ENCODE results near the gene CACNA2D3. TPM values are rescaled to one million over a fixed set of nuclear protein-coding genes. Genes with fewer than 3 reads are reported as not detected.

The CACNA2D3 gene
- total RNA-seq, 2 donors from 2014 or later = 0.97 TPM; not detected in 1

GRCh38 chr3:55064164-55064563 is 941.8 kb downstream of the CACNA2D3 start:
- H3K27ac Mint-ChIP-seq = no peak overlapping the region
- 91% methylated on average over 2 of the region's 2 CpGs; no CpG with 5 or more reads in 1 of the 2 experiments for WGBS, 2 experiments (ENCODE audit: insufficient coverage in 1 of 2, insufficient read length in 1 of 2)

GRCh38 chr3:55065331-55065730 is 943.0 kb downstream of the CACNA2D3 start:
- Histone ChIP-seq H3K9me3 (ENCODE audit: control insufficient read depth, low read length) (no peaks in the 10 kb centered on the region), H3K4me3 (ENCODE audit: low read length) (no peak overlapping the region), H3K4me1 (ENCODE audit: control insufficient read depth, insufficient read depth, low read length) (peaks cover 4% of the 10 kb centered on the region), H3K27ac (ENCODE audit: low read depth, low read length) (no peak overlapping the region), H3K36me3 (ENCODE audit: control insufficient read depth, insufficient read depth, low read length) (no peaks in the 10 kb centered on the region), H3K9ac (ENCODE audit: extremely low read depth, low read length, poor library complexity, severe bottlenecking) (no peak overlapping the region), H3K27me3 (ENCODE audit: control insufficient read depth, insufficient read depth, low read length, poor library complexity, severe bottlenecking) (peaks cover under 1% of the 10 kb centered on the region)
- no peak for DNase-seq
- 90 to 100% methylated on average over 2 to 4 of the region's 4 CpGs for WGBS, 2 experiments (ENCODE audit: insufficient coverage in 1 of 2, insufficient read length in 1 of 2)
- H3K9me3 Mint-ChIP-seq = no peaks in the 10 kb centered on the region
- no peaks in the 10 kb centered on the region for H3K36me3 Mint-ChIP-seq (ENCODE audit: low read depth)
- no peak overlapping the region for H3K27ac Mint-ChIP-seq
- no peak overlapping the region for H3K4me3 Mint-ChIP-seq
- TF ChIP-seq CTCF (conservative IDR thresholded peaks at IDR 0.05) = no peak
- H3K4me1 Mint-ChIP-seq = peaks cover 7% of the 10 kb centered on the region
- peaks cover 3% of the 10 kb centered on the region for H3K27me3 Mint-ChIP-seq (ENCODE audit: insufficient read depth)

More at GRCh38 chr3:55064164-55064563, 941.8 kb downstream of the CACNA2D3 start:
- Mint-ChIP-seq H3K4me1 (peaks cover 7% of the 10 kb centered on the region), H3K27me3 (ENCODE audit: insufficient read depth) (peaks cover 9% of the 10 kb centered on the region), H3K36me3 (ENCODE audit: low read depth) (no peaks in the 10 kb centered on the region), H3K9me3 (no peaks in the 10 kb centered on the region), H3K4me3 (no peak overlapping the region)
- TF ChIP-seq CTCF (conservative IDR thresholded peaks at IDR 0.05) = no peak
- Histone ChIP-seq H3K9me3 (ENCODE audit: control insufficient read depth, low read length) (no peaks in the 10 kb centered on the region), H3K27ac (ENCODE audit: low read depth, low read length) (no peak overlapping the region), H3K9ac (ENCODE audit: extremely low read depth, low read length, poor library complexity, severe bottlenecking) (no peak overlapping the region), H3K4me3 (ENCODE audit: low read length) (no peak overlapping the region), H3K27me3 (ENCODE audit: control insufficient read depth, insufficient read depth, low read length, poor library complexity, severe bottlenecking) (peaks cover 12% of the 10 kb centered on the region), H3K4me1 (ENCODE audit: control insufficient read depth, insufficient read depth, low read length) (peaks cover 4% of the 10 kb centered on the region), H3K36me3 (ENCODE audit: control insufficient read depth, insufficient read depth, low read length) (no peaks in the 10 kb centered on the region)
- no peak for DNase-seq

- Histone ChIP-seq H3K36me3 (ENCODE audit: control insufficient read depth, insufficient read depth, low read length) (no peaks in the 10 kb centered on the region), H3K4me1 (ENCODE audit: control insufficient read depth, insufficient read depth, low read length) (no peaks in the 10 kb centered on the region), H3K4me3 (ENCODE audit: low read length) (no peak overlapping the region), H3K27me3 (ENCODE audit: control insufficient read depth, insufficient read depth, low read length, poor library complexity, severe bottlenecking) (no peaks in the 10 kb centered on the region), H3K9ac (ENCODE audit: extremely low read depth, low read length, poor library complexity, severe bottlenecking) (no peak overlapping the region), H3K27ac (ENCODE audit: low read depth, low read length) (no peak overlapping the region), H3K9me3 (ENCODE audit: control insufficient read depth, low read length) (no peaks in the 10 kb centered on the region)
- Mint-ChIP-seq H3K27ac (no peak overlapping the region), H3K9me3 (no peaks in the 10 kb centered on the region), H3K4me1 (peaks cover 1% of the 10 kb centered on the region), H3K4me3 (no peak overlapping the region), H3K27me3 (ENCODE audit: insufficient read depth) (no peaks in the 10 kb centered on the region), H3K36me3 (ENCODE audit: low read depth) (no peaks in the 10 kb centered on the region)
- no peak for TF ChIP-seq CTCF (conservative IDR thresholded peaks at IDR 0.05)
- WGBS, 2 experiments (ENCODE audit: insufficient coverage in 1 of 2, insufficient read length in 1 of 2) = 87 to 94% methylated on average over 4 to 9 of the region's 9 CpGs
- no peak for DNase-seq
Observed at GRCh38 chr3:55066551-55067047, 944.2 kb downstream of the CACNA2D3 start.

Measured in endodermal cell (in vitro differentiated cells).